GM21576 (cell line): ENCODE measurements around the gene CDC27.
"Not testable (repeated sequence)": the region's sequence is repeated elsewhere in the genome, so short reads cannot be mapped to it uniquely, and the experiment has no call there.

Experiments used
- ATAC-seq: cut with Tn5 transposase; IDR thresholded peaks from one replicate; pipeline ENCODE4 v1.9.1; 2021; ENCODE audit warnings: mild to moderate bottlenecking, moderate library complexity; ENCODE audit not compliant: unreplicated experiment

CDC27 gene

GRCh38 chr17:47197821-47198220 is 8.7 kb upstream of the CDC27 start:
- no peak for ATAC-seq

GRCh38 chr17:47193931-47194511 is 4.9 kb upstream of the CDC27 start:
- ATAC-seq, result no peak

GRCh38 chr17:47192554-47192953 is 3.5 kb upstream of the CDC27 start:
- ATAC-seq, result no peak

GRCh38 chr17:47190770-47191169 is 1.7 kb upstream of the CDC27 start:
- no peak for ATAC-seq

GRCh38 chr17:47190243-47190642 is 1.1 kb upstream of the CDC27 start:
- no peak for ATAC-seq

GRCh38 chr17:47189732-47190237 is 690 bp upstream of the CDC27 start:
- no peak for ATAC-seq

- ATAC-seq, result no peak
These were observed 722 bp downstream of the CDC27 start for GRCh38 chr17:47188271-47188875.

- no peak for ATAC-seq
These were observed 4.4 kb downstream of the CDC27 start for GRCh38 chr17:47184681-47185080.

- not testable (repeated sequence) for ATAC-seq
These were observed 8.1 kb downstream of the CDC27 start for GRCh38 chr17:47180988-47181387.

- ATAC-seq, result no peak
These were observed 8.8 kb downstream of the CDC27 start for GRCh38 chr17:47180337-47180736.

GRCh38 chr17:47179141-47179540 is 10.0 kb downstream of the CDC27 start:
- no peak for ATAC-seq

- no peak for ATAC-seq
These were observed 11.8 kb downstream of the CDC27 start for GRCh38 chr17:47177261-47177660.

- ATAC-seq, result no peak
These were observed 12.7 kb downstream of the CDC27 start for GRCh38 chr17:47176389-47176826.

GRCh38 chr17:47174823-47175222 is 14.3 kb downstream of the CDC27 start:
- not testable (repeated sequence) for ATAC-seq

- ATAC-seq, result no peak
These were observed 16.2 kb downstream of the CDC27 start for GRCh38 chr17:47172696-47173565.

- ATAC-seq, result no peak
These were observed 18.4 kb downstream of the CDC27 start for GRCh38 chr17:47170710-47171109.

- ATAC-seq, result not testable (repeated sequence)
These were observed 20.2 kb downstream of the CDC27 start for GRCh38 chr17:47168896-47169295.

- not testable (repeated sequence) for ATAC-seq
These were observed 22.2 kb downstream of the CDC27 start for GRCh38 chr17:47166854-47167253.

GRCh38 chr17:47165137-47165536 is 24.0 kb downstream of the CDC27 start:
- no peak for ATAC-seq

GRCh38 chr17:47164263-47164662 is 24.8 kb downstream of the CDC27 start:
- no peak for ATAC-seq

- ATAC-seq, result no peak
These were observed 27.0 kb downstream of the CDC27 start for GRCh38 chr17:47162013-47162622.
